Ovary (tissue), 9 donors: ENCODE measurements around the gene LRMDA. TPM values are rescaled to one million over a fixed set of nuclear protein-coding genes. Genes with fewer than 3 reads are reported as not detected.

Experiments used
- DNase-seq, 5 donors: peaks; one replicate each; pipeline ENCODE4 v3.0.0-alpha.2; 2019 to 2020
- H3K27ac ChIP-seq, 2 donors: fragments of 200-600 bp; one replicate each; pipeline versions ENCODE4 v1.5.1 to v1.8.0; 2019 to 2022
- H3K27me3 ChIP-seq: fragments of 200-600 bp; one replicate; pipeline ENCODE4 v1.8.0; 2022
- H3K36me3 ChIP-seq: fragments of 200-600 bp; sonication (generic); one replicate; pipeline ENCODE4 v1.5.1; 2019
- H3K4me1 ChIP-seq: one replicate; pipeline ENCODE4 v1.8.1; 2013; ENCODE audit warnings: mild to moderate bottlenecking, moderate library complexity; ENCODE audit not compliant: insufficient read depth
- H3K4me3 ChIP-seq: fragments of 200-600 bp; sonication (generic); one replicate; pipeline ENCODE4 v1.5.1; 2017
- H3K9me3 ChIP-seq, 2 donors: fragments of 200-600 bp in 1 of 2; sonication (generic) in 1 of 2; one replicate each; pipeline versions ENCODE4 v1.5.1 to v1.8.1; 2013 to 2019; ENCODE audit warnings: mild to moderate bottlenecking in 1 of 2, moderate library complexity in 1 of 2
- EP300 ChIP-seq: sonication (generic); formaldehyde crosslinking; IDR thresholded peaks from one replicate; pipeline ENCODE4 v1.6.1; 2017; ENCODE audit warnings: antibody characterized with exemption
- POLR2A ChIP-seq: fragments of 450-650 bp; IDR thresholded peaks from one replicate; pipeline ENCODE4 v1.6.1; 2017; ENCODE audit warnings: antibody characterized with exemption, mild to moderate bottlenecking, moderate library complexity
- WGBS, 3 donors: extraction: QIAGEN DNeasy Blood & Tissue Kit in 1 of 3; methylation state at CpG; one replicate each; pipeline versions ENCODE4 v1.1.5 to v1.1.7; 2013 to 2017; 5-methylcytosine and 5-hydroxymethylcytosine counted together
- intact Hi-C, 4 donors: fragments of 100-400 bp; cut with DNase I; formaldehyde crosslinking; loops; one replicate each; pipeline versions ENCODE4 v1.11.0 to v1.15.1; 2022 to 2023
- polyA plus RNA-seq, 2 donors: library from polyadenylated mRNA; stranded (reverse); fragments of 200-250 nt in 1 of 2; fragments of 350-450 nt in 1 of 2; fragmentation: Illumina TruSeq in 1 of 2; extraction: RNeasy Lipid Tissue Mini Kit (QIAGEN cat#74804) in 1 of 2; gene quantifications; one replicate each; pipeline ENCODE4 v1.2.3, GENCODE V29; 2013 to 2014
- total RNA-seq, 7 donors: library from RNA; depleted of rRNA in 2 of 7; stranded (reverse); fragments of >200 nt in 2 of 7; fragmentation: NEBNext Ultra II Directional in 3 of 7; extraction: Animal tissue kit (Norgen Biotek cat#: 25700) in 3 of 7; gene quantifications; one replicate each; pipeline versions ENCODE4 v1.1.0 to v1.2.4, GENCODE V29; 2016 to 2023
- TF ChIP-seq, protein P1 (sequence below), 3 donors: fragments of 450-650 bp in 2 of 3; fragments of 200-600 bp in 1 of 3; IDR thresholded peaks; one replicate each; pipeline versions ENCODE4 v1.5.1 to v1.8.0; 2016 to 2022; ENCODE audit warnings: antibody characterized with exemption in 3 of 3, mild to moderate bottlenecking in 1 of 3
- donor health status: DM: no; HTN: no; CAD: no; lungs with moderate emphysema.
- donor health status: DM: no; HTN: no; CAD: no.
- donor health status: Bipolar disorder and iron deficiency.
- donor health status: DM: yes; HTN: yes; CAD: no.
- donor health status: DM: no; HTN: no; CAD: no.
- donor health status: DM: yes; HTN: yes; CAD: no.

The LRMDA gene
- total and polyA plus RNA-seq, 9 donors = 14.8 to 30.7 (median 22.9) TPM

DNA sequence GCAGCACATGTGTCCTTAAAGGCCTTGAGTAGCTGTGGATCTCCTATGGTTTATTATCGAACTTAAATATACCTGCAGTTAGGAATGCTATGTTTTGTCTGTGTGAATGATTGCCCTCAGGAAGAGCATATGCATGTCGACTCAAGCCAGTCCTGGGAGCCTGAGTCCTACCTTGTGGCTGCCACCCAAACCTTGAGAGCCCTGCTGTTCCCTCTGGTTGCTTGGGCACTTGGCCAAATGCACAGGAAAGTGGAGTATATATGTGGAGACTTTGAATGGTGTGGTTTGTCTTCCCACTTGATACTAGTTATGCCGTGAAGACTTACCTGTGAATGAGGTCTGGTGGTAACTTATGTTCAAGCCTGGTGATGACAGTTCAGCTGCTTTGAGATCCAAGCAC is 409.8 kb downstream of the LRMDA start:
- peaks cover 2% of the 10 kb centered on the region for H3K4me1 ChIP-seq
- intact Hi-C loops = no loop called here
- H3K9me3 ChIP-seq = no peaks in the 10 kb centered on the region
- no peak for DNase-seq
- H3K27me3 ChIP-seq = no peaks in the 10 kb centered on the region
- TF ChIP-seq EP300 (no peak), POLR2A (no peak)
- TF ChIP-seq, protein P1, sequence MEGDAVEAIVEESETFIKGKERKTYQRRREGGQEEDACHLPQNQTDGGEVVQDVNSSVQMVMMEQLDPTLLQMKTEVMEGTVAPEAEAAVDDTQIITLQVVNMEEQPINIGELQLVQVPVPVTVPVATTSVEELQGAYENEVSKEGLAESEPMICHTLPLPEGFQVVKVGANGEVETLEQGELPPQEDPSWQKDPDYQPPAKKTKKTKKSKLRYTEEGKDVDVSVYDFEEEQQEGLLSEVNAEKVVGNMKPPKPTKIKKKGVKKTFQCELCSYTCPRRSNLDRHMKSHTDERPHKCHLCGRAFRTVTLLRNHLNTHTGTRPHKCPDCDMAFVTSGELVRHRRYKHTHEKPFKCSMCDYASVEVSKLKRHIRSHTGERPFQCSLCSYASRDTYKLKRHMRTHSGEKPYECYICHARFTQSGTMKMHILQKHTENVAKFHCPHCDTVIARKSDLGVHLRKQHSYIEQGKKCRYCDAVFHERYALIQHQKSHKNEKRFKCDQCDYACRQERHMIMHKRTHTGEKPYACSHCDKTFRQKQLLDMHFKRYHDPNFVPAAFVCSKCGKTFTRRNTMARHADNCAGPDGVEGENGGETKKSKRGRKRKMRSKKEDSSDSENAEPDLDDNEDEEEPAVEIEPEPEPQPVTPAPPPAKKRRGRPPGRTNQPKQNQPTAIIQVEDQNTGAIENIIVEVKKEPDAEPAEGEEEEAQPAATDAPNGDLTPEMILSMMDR (IDR thresholded peaks at IDR 0.05) = no peak
- H3K36me3 ChIP-seq = no peaks in the 10 kb centered on the region
- no peak overlapping the region for H3K4me3 ChIP-seq
- 94 to 97% (median 95%) methylated on average over 3 of the region's 3 CpGs for WGBS, 3 donors
- H3K27ac ChIP-seq = no peak overlapping the region

DNA sequence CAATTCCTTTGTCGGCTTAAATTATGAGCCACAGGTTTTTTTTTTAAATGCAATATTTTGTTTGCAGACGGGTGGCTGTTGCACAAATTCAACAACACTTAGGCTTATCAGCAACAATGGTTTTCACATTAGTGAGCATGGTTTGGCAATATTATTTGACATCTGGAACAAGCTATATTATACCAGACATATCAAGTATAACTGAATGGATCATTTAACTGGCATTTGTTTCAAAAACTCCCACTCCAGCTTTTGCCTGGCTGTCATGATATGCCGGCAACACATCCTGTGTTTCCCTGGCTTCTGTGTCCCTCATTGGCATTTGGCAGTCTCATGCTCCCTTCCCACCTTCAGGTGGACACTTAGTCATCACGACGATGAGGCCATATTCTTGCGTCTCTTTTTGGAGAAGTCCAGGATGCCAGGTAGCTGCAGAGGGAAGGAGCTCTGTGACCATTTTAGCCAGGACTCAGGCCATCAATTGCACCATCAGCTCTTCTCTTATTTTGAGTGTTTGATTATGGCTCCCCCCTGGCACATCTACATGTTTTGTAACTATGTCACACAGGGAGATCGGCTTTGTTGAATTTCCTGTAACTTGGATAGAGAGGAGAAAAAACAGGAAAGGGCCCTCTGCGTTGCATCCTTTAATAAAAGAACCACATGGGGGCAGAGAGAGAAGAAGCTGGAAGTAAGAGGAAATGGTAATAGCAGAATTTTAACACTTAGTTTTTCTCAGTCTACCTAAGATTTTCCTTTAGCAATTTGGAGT is 413.9 kb downstream of the LRMDA start:
- no peaks in the 10 kb centered on the region for H3K9me3 ChIP-seq
- H3K36me3 ChIP-seq = no peaks in the 10 kb centered on the region
- intact Hi-C loops = no loop called here
- WGBS, 3 donors = 56 to 74% (median 62%) methylated on average over 8 of the region's 8 CpGs
- no peak overlapping the region for H3K27ac ChIP-seq
- no peak overlapping the region for H3K4me3 ChIP-seq
- peaks cover 2% of the 10 kb centered on the region for H3K4me1 ChIP-seq
- TF ChIP-seq POLR2A = no peak
- no peak for TF ChIP-seq EP300
- TF ChIP-seq, protein P1 (IDR thresholded peaks at IDR 0.05) = no peak
- no peaks in the 10 kb centered on the region for H3K27me3 ChIP-seq
- no peak for DNase-seq

DNA sequence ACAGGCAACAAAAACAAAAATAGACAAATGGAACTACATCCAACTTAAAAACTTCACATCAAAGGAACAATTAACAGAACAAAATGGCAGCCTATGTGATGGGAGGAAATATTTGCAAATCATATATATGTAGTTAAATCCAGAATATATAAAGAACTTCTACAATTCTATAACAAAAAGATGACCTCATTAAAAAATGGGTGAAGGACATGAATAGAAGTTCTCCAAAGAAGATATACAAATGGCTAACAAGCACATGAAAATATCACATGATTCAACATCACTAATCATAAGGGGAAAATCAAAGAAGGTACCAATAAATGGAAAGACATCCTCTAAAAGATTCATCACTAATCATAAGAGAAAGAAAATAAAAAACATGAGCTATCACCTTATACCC is 416.1 kb downstream of the LRMDA start:
- H3K4me3 ChIP-seq = no peak overlapping the region
- H3K27ac ChIP-seq = no peak overlapping the region
- H3K9me3 ChIP-seq = no peaks in the 10 kb centered on the region
- H3K27me3 ChIP-seq = no peaks in the 10 kb centered on the region
- no peaks in the 10 kb centered on the region for H3K36me3 ChIP-seq
- no peak for DNase-seq
- no peak for TF ChIP-seq POLR2A
- TF ChIP-seq, protein P1 (IDR thresholded peaks at IDR 0.05) = no peak
- TF ChIP-seq EP300 = no peak
- H3K4me1 ChIP-seq = peaks cover 2% of the 10 kb centered on the region
- intact Hi-C loops = no loop called here

DNA sequence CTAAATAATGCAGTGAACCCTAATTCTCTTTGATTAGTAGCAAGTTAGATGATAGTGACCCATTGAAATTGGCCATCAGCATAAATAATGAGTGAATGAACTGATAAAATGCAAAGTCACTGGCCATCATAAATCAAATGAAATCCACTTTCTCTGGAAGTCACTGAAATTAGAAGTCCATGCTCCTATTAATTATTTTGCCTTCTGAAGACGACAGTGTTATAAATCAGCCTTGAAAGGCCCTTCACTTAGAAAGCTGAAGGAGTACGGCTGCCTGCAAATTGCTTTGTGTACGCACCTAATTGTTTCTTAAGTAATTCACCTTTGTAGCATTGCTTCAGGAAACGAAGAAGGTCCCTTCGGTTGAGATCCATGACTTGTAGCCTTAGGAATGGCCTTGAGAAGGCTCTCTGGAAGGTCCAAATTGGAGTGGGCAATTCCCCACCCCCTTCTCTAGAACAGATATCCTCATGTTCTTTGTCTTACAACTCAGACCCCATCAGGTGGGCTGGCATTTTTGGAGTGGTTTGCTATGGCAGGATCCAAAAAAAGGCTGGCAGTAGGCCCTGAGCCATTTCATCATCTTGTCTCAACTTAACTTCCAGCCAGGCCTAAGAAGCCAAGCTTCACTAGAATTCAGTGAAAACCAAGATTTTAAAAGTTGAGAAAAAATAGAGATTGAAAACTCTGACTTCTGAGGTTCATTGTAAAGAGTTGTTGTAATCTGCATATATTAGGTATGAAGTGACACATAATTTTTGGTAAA is 420.3 kb downstream of the LRMDA start:
- TF ChIP-seq EP300 = no peak
- TF ChIP-seq, protein P1 (IDR thresholded peaks at IDR 0.05) = no peak
- TF ChIP-seq POLR2A = no peak
- H3K36me3 ChIP-seq = no peaks in the 10 kb centered on the region
- H3K9me3 ChIP-seq = no peaks in the 10 kb centered on the region
- no peaks in the 10 kb centered on the region for H3K27me3 ChIP-seq
- peak in 1 of 5 donors; percentile 25 for DNase-seq
- intact Hi-C loops = no loop called here
- no peak overlapping the region for H3K4me3 ChIP-seq
- peaks cover 1% of the 10 kb centered on the region for H3K4me1 ChIP-seq
- WGBS, 3 donors = 55 to 86% (median 83%) methylated on average over 5 of the region's 5 CpGs
- H3K27ac ChIP-seq = no peak overlapping the region
